SK-N-SH (cell line): ENCODE measurements around the gene RARA. TPM values are rescaled to one million over a fixed set of nuclear protein-coding genes. Genes with fewer than 3 reads are reported as not detected.

Experiments
- CTCF ChIP-seq: fragments of 200-600 bp; sonication (generic); IDR thresholded peaks from 2 replicates; pipeline ENCODE4 v1.6.1; 2017; ENCODE audit warnings: antibody characterized with exemption, mild to moderate bottlenecking, moderate library complexity
- ELF1 ChIP-seq: IDR thresholded peaks from 2 replicates; pipeline ENCODE4 v1.4.0; 2012
- EP300 ChIP-seq, 2 experiments: IDR thresholded peaks; 2 replicates each; pipeline versions ENCODE4 v1.4.0 to v1.6.1; 2012; ENCODE audit warnings: borderline replicate concordance in 1 of 2, low read depth in 1 of 2, low read length in 1 of 2
- EZH2phosphoT487 ChIP-seq: fragments of 200-600 bp; sonication (generic); IDR thresholded peaks from 2 replicates; pipeline ENCODE4 v1.6.1; 2017; ENCODE audit warnings: low read depth, mixed run types, mild to moderate bottlenecking, antibody characterized with exemption, moderate library complexity, borderline replicate concordance
- FOSL2 ChIP-seq: IDR thresholded peaks from 2 replicates; pipeline ENCODE4 v1.4.0; 2012; ENCODE audit warnings: low read depth, mild to moderate bottlenecking, moderate library complexity, borderline replicate concordance
- FOXM1 ChIP-seq: IDR thresholded peaks from 2 replicates; pipeline ENCODE4 v1.4.0; 2012; ENCODE audit warnings: low read depth, mild to moderate bottlenecking
- JUND ChIP-seq: IDR thresholded peaks from 2 replicates; pipeline ENCODE4 v1.4.0; 2012
- MAX ChIP-seq: IDR thresholded peaks from 2 replicates; pipeline ENCODE4 v1.4.0; 2012; ENCODE audit warnings: low read depth
- MEF2A ChIP-seq: IDR thresholded peaks from 2 replicates; pipeline ENCODE4 v1.4.0; 2012; ENCODE audit warnings: low read depth, borderline replicate concordance
- NFIC ChIP-seq: IDR thresholded peaks from 2 replicates; pipeline ENCODE4 v1.4.0; 2012; ENCODE audit warnings: borderline replicate concordance
- NRF1 ChIP-seq: IDR thresholded peaks from 2 replicates; pipeline ENCODE4 v1.6.1; 2012; ENCODE audit warnings: low read depth, mild to moderate bottlenecking, low read length
- POLR2AphosphoS5 ChIP-seq: IDR thresholded peaks from 2 replicates; pipeline ENCODE4 v1.6.1; 2012; ENCODE audit warnings: low read depth, low read length
- RAD21 ChIP-seq: IDR thresholded peaks from 2 replicates; pipeline ENCODE4 v1.6.1; 2012; ENCODE audit warnings: mild to moderate bottlenecking, low read length
- RCOR1 ChIP-seq: fragments of 150-350 bp; IDR thresholded peaks from 2 replicates; pipeline ENCODE4 v1.6.1; 2017; ENCODE audit warnings: antibody characterized with exemption, low read length
- REST ChIP-seq: IDR thresholded peaks from 2 replicates; pipeline ENCODE4 v1.6.1; 2012; ENCODE audit warnings: mild to moderate bottlenecking, low read depth, low read length, moderate library complexity
- RXRA ChIP-seq: IDR thresholded peaks from 2 replicates; pipeline ENCODE4 v1.4.0; 2012; ENCODE audit warnings: low read depth, mild to moderate bottlenecking, borderline replicate concordance
- SMC3 ChIP-seq: IDR thresholded peaks from 2 replicates; pipeline ENCODE4 v1.6.1; 2012; ENCODE audit warnings: low read depth, low read length, improper control_type of control experiment
- TAF1 ChIP-seq: IDR thresholded peaks from 2 replicates; pipeline ENCODE4 v1.6.1; 2012; ENCODE audit warnings: low read depth, mild to moderate bottlenecking, low read length, moderate library complexity, borderline replicate concordance
- TEAD4 ChIP-seq: IDR thresholded peaks from 2 replicates; pipeline ENCODE4 v1.4.0; 2012; ENCODE audit warnings: mild to moderate bottlenecking, borderline replicate concordance; ENCODE audit not compliant: insufficient read depth
- USF1 ChIP-seq: IDR thresholded peaks from 2 replicates; pipeline ENCODE4 v1.4.0; 2012; ENCODE audit warnings: low read depth, borderline replicate concordance
- ZBTB33 ChIP-seq: IDR thresholded peaks from 2 replicates; pipeline ENCODE4 v1.4.0; 2012; ENCODE audit warnings: low read depth, borderline replicate concordance
- polyA plus RNA-seq, 3 experiments: library from polyadenylated mRNA; depleted of rRNA; stranded (reverse); fragments of >200 nt; gene quantifications; 2 replicates each; pipeline ENCODE4 v1.2.3, GENCODE V29; 2012

Gene RARA
- polyA plus RNA-seq, 1 of the 3 experiments (the other 2 are of a cell fraction) = 13.3 TPM

GRCh38 chr17:40303708-40304551 is 5.0 kb upstream of the RARA start (continued):
- TF ChIP-seq REST (no peak), FOSL2 (peak; percentile 26; the same call in 1 of the 2 replicates), TAF1 (no peak), MAX (no peak; the same call in 1 of the 2 replicates), MEF2A (no peak), RCOR1 (peak; percentile 78), CTCF (no peak), ELF1 (no peak), NFIC (peak; percentile 87), NRF1 (0 out of 2 replicates have a peak, but pooled peaks have one; percentile 5), POLR2AphosphoS5 (peak; percentile 94), SMC3 (no peak; the same call in 1 of the 2 replicates), FOXM1 (no peak), EP300 (IDR thresholded peaks at IDR 0.05; ENCODE audit: borderline replicate concordance in 1 of 2, low read depth in 1 of 2, low read length in 1 of 2) (peak; percentile 79 to 99; a peak in 3 of 4 replicates), USF1 (no peak), EZH2phosphoT487 (no peak), RAD21 (peak; percentile 31; the same call in 1 of the 2 replicates), ZBTB33 (no peak), JUND (no peak; the same call in 1 of the 2 replicates), RXRA (no peak), TEAD4 (peak; percentile 38; the same call in 1 of the 2 replicates)
